Measurements from ENCODE around the gene CRTC1.

CRTC1 gene

DNA sequence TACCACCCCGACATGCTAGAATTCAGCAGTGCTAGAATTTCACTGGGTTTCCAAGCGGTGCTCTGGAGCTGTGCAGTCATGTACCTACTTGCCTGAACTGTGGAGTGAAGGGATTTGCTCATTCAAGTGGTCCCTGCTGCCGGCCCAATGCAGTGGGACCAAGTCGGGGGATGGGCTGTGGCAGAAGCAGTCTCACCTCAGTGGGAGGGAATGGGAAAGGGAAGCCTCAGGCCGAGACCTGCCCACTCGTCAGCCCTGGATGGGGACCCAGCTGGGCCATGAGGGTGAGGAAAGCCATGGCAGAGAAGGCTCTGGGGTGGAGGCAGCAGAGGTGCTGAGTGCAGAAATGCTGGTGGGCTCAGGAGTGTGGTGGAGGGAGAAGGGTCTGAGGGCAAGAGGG, 31.7 kb upstream of the CRTC1 start:
- no peak for DNase-seq

GRCh38 chr19:18653853-18654252, 29.6 kb upstream of the CRTC1 start:
- no peak for DNase-seq

GRCh38 chr19:18654469-18654868, 29.0 kb upstream of the CRTC1 start:
- no peak for DNase-seq

DNA sequence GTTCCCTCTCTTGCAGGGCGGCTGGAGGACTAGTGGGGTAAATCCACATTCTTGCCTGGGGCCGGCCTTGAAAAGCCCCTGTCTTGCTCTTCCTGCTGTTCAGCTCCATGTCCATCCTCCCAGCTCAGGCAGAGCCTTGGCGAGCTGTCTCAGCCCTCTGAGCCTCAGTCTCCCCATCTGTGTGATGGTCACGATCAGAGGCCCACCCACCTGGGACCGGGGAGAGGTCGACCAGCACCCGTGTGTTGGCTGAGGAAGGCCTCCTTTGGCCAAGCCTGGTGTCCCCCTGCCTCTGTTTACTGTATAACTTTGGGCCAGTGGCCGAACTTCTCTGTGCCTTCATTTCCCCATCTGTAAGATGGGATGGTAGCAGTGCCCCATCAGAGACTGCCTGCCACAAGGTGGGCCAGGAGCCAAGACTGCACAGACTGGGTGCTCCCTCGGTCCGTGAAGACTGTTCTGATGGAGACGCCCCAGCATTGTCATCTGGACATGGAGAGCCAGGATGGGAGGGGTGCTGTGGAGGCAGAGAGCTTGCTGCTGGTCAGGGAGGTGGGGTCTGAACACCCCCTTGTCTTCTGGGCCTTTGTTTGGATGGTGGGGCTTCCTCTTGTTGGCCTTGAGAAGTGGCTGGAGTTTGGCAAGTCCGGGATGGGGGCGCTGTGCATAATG, 28.2 kb upstream of the CRTC1 start:
- no peak for DNase-seq

- DNase-seq = no peak
Measured at GRCh38 chr19:18656337-18657086, 27.0 kb upstream of the CRTC1 start.

DNA sequence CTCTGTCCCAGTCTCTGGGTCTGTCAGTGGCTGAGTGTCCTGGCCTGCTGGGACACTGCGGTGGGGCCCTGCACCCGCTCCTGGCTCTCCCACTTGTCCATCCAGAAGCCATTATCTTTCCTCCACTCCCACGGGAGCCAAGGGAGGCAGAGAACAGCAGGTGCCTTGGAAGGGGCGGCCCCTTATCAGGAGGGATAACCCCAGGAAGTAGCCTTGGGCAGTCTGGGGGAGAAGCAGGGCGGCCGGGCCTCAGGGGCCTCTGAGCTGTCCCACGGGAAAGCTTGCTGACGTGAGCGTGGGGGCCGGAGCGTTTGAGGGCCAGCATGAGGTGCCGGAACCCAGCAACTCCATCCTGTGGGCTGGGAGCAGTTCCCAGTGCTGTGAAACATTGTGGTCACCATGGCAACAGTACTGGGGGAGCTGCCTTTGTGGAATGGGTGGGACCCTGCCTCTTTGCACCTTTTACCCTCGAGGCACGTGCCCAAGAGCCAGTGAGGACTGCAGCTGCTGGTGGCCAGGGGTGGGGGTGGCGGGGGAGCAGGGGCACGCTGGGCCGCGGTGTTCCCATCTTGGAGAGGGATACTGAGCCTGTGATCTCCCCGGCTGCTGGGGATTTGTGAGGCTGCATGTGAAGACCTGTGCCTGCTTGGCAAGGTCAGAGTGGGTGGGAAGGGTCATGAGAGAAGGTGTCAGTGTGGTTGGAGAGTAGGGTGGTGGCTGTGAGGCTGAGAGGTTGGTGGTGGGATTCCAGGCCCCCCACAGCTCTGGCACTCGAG, 25.7 kb upstream of the CRTC1 start:
- DNase-seq = peak; percentile 74

GRCh38 chr19:18658366-18658855, 25.1 kb upstream of the CRTC1 start:
- DNase-seq = no peak

DNA sequence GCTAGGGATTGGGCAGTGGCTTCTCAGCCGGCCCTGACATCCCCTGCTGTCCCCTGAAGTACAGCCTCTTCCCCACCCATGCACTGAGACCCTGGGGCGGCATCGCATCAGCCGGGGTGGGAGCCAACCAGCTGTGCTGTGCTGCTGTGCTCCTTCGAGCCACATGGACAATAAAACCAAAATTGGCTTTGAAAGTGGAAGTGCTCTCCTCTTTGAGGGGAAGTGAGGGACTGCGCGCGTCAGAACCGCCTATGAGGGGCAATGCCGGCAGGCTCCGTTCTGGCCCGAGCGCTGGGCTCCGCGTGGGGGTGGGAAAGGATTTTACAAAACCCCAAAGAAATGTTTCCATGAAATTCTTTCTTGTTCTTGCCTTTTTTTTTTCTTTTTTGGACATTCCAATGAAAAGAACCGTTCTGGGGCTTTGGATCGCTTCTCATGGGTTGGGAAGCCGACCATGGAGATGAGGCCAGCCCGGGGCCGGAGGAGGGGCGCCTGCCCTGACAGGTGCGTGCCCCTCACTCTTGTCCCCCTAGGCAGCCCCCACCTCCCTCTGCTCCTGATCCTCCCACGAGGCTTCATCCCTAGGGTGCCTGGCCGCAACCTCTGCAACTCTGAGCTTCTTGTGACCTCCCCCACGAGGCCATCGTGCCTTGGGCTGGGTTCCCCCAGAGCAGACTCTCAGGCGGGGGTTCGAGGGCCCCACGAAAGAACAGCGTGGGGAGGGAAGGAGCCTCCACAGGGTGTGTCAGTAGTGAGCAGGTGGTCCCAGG, 24.0 kb upstream of the CRTC1 start:
- peak; percentile 84 for DNase-seq

GRCh38 chr19:18660051-18660910, 23.2 kb upstream of the CRTC1 start:
- DNase-seq = no peak

- DNase-seq = no peak
Measured at GRCh38 chr19:18660939-18661670, 22.4 kb upstream of the CRTC1 start.

DNA sequence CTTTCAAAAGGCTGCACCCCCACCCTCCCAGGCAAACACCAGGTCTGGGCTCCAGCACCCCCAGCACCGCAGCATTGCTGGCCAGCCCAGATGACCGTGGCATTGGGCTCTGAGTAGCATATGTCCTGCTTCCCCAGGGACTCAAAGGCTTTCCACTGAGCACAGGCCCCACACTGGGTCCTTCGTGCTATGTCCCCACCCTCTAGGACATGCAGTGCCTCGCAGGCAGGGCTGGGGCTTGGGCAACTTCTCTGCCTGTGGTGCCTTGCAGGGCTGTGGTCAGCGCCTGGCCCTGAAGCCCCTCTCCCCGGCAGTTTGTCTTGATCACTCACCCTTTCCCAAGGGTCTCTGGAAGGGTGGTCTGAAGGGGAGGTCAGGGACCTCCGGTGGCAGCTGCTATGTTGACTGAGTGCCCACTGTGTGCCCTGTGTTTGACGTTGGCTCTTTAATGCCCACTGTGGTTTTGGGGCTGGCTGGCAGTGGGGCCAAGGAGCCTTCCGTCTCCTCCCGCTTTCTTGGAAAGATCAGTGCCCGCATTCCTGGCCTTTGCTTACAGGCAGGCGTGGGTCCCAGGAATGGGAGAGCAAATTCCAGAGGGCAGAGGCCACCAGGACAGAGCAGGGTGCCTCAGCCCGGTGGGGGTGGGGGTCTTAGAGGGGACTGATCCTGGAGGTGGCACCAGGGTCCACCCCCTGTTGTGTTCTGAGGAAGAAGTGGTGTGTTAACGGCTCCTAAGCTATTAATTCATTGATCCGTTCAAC, 20.3 kb upstream of the CRTC1 start:
- no peak for DNase-seq

GRCh38 chr19:18663940-18664530, 19.4 kb upstream of the CRTC1 start:
- no peak for DNase-seq

DNA sequence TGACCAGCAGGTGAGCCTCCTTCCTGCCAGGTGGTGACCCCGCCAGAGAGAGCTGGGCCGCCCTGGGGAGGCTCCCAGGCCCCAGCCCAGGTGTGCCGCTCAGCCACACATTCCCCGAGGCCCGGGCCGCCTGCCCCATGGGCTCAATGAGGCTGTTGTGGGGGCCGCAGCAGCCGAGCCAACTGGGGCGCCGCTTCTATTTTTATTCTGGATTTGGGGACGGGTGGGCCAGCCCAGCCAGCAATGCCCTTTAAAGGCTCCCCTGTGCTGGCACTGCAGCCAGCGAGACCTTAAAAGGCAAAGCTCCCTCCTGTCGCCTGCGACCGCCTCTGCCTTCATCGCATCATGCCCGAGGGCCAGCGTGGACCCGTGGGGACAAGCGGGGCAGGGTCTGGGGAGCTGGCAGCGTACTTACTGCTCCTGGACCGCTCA, 17.7 kb upstream of the CRTC1 start:
- no peak for DNase-seq

- DNase-seq = no peak
Measured at GRCh38 chr19:18666317-18666716, 17.2 kb upstream of the CRTC1 start.

DNA sequence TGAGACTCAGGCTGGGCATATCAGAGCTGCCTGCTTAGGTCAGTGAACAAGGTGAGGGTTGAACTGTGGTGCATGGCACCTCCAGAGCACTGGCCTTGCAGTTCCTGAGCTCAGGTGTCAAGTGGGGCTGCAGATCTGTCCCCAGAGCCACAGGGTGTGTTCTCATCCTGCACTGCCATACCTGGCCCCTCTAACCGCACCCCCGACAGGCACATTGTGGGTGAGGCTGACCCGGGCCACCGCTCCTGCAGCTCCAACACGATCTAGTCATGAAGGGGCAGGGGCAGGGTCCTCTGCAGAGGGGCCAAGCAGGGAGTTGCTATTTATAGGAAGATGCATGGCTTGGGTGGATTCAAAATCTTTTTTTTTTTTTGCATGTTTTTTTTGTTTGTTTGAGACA, 16.7 kb upstream of the CRTC1 start:
- DNase-seq = no peak

DNA sequence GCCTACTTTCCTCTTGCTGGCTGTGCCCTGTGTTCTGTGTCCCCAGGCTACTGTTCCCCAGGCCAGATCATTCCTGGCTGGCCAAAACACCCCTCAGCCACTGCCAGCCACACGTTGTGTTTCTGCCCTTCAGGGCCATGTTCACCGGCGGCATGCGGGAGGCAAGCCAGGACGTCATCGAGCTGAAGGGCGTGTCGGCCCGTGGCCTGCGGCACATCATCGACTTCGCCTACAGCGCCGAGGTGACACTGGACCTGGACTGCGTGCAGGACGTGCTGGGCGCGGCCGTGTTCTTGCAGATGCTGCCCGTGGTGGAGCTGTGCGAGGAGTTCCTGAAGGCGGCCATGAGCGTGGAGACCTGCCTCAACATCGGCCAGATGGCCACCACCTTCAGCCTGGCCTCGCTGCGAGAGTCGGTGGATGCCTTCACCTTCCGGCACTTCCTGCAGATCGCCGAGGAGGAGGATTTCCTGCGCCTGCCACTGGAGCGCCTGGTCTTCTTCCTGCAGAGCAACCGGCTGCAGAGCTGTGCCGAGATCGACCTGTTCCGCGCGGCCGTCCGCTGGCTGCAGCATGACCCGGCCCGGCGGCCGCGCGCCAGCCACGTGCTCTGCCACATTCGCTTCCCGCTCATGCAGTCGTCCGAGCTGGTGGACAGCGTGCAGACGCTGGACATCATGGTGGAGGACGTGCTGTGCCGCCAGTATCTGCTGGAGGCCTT, 15.8 kb upstream of the CRTC1 start:
- DNase-seq = no peak

GRCh38 chr19:18668252-18668631, 15.2 kb upstream of the CRTC1 start:
- no peak for DNase-seq

- no peak for DNase-seq
Measured at GRCh38 chr19:18668744-18669523, 14.5 kb upstream of the CRTC1 start.

GRCh38 chr19:18669524-18669817, 14.0 kb upstream of the CRTC1 start:
- no peak for DNase-seq
